HFF-Myc (cell line): ENCODE measurements around the gene KRTAP10-3.

ENCODE experiments used
- DNase-seq: peaks from one replicate; pipeline ENCODE4 v3.0.0-alpha.2; 2011; ENCODE audit warnings: low read depth; ENCODE audit errors: extremely low read depth
- H3K4me3 ChIP-seq: replicated peaks from 2 replicates; pipeline ENCODE4 v1.5.1; 2011; ENCODE audit warnings: low read depth, mild to moderate bottlenecking, control low read depth, low read length
- TF ChIP-seq, protein P1 (sequence below): IDR thresholded peaks from 2 replicates; pipeline ENCODE4 v1.5.1; 2012; ENCODE audit warnings: mild to moderate bottlenecking, low read depth, low read length, control low read depth; ENCODE audit errors: missing control alignments

KRTAP10-3 gene

DNA sequence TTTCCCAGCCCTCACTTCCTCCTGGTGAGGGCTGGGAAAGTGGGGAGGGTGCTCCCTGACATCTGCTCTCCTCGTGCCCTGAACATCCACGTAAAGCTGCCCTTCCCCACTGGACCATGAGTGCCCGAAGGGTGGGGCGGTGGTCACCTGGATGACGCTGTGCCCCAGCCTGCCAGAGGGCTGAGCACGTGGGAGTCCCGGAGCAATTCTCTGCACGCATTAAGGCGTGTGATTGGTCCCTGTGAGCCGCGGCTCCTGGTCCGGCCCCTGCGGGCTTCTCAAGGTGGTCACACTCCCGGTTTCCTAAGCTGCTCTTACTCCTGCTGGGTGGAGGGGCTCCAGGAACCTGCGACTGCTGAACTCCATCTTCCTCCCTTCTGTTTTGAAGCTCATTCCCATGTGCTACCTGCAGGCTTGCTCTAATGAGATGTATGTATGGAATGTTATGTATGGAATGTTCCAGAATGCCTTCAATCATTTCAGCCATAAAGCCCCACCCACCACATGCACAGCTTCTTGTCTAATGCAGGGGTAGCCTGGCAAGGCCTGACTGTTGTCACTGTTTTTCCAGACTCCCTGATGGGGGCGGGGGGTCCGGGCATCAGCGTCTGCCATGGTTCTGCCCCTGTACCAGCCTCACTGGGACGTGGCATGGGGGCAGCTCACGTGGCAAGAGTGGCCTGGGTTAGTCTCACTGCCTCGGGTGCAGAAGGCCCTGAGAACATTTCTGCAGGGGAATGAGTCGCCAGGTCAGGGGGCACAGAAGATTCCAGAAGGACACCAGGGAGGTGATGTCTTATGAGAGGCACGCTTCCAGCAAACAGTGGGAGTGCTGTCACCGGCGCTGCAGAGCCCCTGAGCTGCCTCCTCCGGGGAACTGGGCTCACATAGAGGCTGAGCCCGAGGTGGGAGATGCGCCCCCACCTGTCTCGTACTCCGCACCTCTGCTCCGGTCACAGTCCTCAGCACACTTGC, 38.0 kb downstream of the KRTAP10-3 start:
- TF ChIP-seq, protein P1, sequence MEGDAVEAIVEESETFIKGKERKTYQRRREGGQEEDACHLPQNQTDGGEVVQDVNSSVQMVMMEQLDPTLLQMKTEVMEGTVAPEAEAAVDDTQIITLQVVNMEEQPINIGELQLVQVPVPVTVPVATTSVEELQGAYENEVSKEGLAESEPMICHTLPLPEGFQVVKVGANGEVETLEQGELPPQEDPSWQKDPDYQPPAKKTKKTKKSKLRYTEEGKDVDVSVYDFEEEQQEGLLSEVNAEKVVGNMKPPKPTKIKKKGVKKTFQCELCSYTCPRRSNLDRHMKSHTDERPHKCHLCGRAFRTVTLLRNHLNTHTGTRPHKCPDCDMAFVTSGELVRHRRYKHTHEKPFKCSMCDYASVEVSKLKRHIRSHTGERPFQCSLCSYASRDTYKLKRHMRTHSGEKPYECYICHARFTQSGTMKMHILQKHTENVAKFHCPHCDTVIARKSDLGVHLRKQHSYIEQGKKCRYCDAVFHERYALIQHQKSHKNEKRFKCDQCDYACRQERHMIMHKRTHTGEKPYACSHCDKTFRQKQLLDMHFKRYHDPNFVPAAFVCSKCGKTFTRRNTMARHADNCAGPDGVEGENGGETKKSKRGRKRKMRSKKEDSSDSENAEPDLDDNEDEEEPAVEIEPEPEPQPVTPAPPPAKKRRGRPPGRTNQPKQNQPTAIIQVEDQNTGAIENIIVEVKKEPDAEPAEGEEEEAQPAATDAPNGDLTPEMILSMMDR: no peak
- no peak for DNase-seq
- no peak overlapping the region for H3K4me3 ChIP-seq

DNA sequence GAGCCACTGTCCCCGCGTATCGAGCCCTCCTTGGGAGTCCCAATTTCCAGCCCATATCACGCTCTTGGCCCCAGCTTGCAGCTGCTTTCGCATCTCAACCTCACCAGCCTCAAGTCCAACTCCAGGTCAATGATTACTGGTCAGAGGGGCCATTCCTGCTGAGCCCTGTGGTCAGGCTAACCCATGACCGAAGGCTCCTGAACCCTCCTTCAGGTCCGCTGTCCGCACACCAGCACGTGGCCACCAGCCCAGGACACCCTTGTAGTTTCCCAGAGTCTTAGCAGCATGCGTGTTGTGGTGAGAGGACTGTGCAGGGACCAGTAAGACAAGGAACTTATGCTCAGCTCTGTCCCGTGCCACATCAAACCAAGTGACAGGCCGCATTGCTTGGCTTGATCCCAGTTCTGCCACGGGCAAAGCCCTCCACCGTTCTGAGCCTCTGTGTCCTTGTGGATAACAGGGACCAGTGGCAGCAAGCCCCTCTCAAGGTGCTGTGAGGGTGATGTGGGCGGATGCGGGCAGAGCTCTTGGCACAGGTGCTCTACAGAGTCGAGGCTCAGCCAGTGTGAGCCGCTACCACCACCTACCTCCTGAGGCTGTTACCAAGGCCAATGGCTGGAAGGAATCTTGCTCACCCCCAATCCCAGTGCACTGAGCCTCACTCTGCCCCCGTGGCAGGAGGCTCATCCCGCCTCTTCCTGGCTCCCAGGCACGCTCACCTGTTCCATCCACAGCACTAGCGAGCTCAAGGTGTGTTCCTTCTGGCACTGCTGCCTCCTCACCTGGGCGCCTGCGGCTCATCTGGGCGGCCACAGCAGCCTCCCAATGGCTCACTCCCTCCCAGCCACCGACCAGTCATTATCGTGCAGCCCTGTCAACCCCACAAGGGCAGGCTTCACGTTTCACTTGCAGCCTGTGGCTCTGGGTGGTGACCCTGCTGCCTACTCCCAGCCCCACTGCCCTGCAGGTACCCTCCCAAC, 39.0 kb downstream of the KRTAP10-3 start:
- TF ChIP-seq, protein P1: no peak
- DNase-seq: no peak
- no peak overlapping the region for H3K4me3 ChIP-seq

DNA sequence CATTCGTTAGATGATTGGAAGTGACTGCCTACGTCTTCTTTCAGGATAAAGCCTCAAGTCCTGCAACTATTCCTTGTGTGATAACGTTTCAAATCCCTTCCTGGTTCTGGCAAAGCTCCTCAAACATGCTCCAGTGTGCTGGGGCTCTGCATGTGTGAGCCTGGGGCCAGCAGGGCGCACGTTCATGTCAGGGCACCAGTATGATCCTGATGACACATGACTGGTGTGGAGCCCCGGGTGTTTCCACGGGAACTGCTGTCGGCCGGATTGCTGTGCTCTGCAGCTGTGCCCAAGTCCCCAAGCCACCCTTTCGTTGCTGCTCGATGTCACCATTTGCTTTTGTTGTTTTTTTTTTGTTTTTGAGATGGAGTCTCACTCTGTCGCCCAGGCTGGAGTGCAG, 39.9 kb downstream of the KRTAP10-3 start:
- H3K4me3 ChIP-seq: no peak overlapping the region
- no peak for DNase-seq
- TF ChIP-seq, protein P1: no peak

DNA sequence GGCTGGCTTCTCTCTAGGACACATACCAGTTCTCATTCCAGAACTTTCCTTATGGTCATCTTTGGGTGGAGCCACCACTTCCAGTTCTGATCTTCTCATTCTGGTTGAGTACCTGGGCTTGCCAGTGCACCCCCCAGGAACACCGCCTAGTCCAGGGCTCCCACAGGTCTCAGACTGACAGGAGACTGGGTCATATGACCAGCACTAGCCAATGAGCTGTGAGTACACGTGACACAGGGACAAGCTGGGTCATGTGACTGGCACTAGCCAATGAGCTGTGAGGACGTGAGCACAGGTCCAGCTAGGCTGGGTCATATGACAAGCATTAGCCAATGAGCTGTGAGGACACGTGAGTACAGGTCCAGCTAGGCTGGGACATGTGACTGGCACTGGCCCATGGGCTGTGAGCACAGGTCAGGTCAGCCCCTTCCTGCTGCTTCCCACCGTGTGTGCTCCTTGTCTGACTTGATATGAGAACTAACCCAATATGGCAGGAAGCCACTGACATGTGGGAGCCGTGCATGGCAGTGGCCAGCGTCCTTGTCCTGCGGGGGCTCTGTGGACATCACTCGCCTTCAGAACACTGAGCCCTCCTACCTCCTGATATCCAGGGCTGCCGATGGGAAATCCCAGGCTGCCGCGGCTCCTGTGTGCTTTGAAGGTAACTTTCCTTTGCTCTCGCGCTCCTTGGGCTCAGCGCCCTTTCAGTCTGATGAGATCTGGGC, 41.3 kb downstream of the KRTAP10-3 start:
- TF ChIP-seq, protein P1: no peak
- no peak overlapping the region for H3K4me3 ChIP-seq
- no peak for DNase-seq

DNA sequence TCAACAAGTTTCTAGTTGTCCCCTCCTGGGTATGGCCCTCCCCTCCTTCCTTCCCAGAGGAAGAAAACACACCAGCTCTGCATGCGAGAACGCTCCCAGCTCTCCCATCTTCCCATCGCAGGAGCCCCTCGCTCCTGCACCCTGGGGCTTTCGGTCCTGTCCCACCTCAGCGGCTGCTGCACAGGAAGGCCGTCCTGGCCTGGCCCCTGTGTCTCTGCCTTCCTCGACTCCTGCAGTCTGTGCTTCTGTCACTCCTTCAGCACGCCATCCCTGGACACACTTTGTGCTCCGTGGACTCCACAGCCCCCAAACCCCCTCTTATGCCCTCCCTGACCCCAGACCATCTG, 41.8 kb downstream of the KRTAP10-3 start:
- TF ChIP-seq, protein P1: no peak
- H3K4me3 ChIP-seq: no peak overlapping the region
- DNase-seq: no peak

DNA sequence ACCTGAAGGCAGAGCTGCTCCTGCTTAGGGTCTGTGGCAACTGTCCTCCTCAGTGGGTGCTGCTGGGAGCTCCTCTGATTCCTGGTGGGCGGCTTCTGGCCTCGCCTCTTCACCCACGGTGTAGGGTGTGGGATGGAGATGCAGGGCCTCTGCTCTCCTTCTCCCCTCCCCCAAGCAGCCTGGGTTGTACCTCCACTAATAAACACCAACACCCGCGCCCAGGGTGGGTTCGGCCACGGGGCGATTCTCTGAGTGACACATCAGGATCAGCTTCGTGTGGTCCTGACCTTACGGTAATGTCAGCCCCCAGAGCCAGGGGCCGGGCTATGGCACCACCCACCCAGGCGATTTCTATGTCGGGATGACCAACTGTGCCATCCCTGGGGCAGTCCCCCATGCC, 42.3 kb downstream of the KRTAP10-3 start:
- TF ChIP-seq, protein P1: no peak

More for the DNA sequence above, 42.3 kb downstream of the KRTAP10-3 start:
- DNase-seq: no peak
- no peak overlapping the region for H3K4me3 ChIP-seq
